ENCODE measurements around the gene PCBP3.
"Not testable (repeated sequence)": the region's sequence is repeated elsewhere in the genome, so short reads cannot be mapped to it uniquely, and the experiment has no call there.

The PCBP3 gene

DNA sequence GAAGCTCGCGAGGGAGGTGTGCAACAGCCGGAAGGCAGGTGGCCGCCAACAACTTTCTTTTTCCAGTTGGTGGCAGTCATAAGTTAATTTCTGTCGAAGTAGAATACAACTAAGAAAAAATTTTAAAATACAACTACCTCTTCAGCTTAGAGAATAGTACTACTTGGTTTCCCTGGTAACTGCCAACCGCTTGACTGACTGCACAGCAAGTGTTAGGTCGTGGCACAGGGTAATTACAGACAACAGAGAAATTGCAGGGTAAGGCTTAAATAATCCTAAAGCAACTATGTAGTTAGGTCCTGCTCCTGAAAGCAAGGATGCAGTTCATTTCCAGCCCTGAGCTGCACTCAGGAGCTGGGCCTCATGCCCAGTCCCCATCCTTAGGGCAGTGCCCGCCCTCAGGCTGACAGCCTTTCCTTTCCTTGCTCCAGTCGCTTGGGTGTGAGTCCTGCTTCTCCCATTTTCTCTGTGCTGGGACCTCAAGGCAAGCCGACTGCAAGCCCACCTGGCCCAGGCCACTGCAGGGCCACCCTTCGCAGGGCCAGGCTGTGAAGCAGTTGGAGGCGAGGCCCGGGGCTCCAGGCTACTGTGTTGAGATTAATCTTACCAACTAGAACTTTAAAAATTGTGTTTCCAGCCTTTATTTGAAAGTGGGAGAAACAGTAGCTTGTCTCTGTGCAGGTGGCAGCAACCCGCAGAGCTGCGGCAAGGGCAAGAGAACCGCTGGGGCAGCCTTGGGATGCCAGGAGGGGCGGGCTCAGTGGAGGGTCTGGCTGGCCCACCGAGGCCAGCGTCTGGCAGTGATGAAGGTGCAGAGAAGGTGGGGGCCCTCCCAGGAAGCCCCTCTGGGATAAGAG lies 148.3 kb downstream of the PCBP3 start:
- no peak for DNase-seq

- no peak for DNase-seq
These were observed 149.3 kb downstream of the PCBP3 start for GRCh38 chr21:45792682-45793383.

DNA sequence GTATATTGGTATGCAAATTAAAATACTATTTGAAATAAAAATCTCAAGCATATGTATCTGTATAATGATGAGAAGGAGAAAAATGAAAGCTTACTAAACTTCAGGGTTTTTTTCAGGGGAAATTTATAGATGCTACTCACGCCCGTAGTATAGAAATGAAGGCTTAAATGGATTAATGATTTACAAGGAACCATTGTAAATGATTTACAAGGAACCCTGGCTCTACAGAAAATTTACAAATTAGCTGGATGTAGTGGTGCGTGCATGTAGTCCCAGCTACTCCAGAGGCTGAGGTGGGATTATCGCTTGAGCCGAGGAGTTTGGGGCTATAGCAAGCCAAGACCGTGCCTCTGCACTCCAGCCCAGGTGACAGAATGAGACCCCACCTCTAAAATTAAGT lies 150.5 kb downstream of the PCBP3 start:
- DNase-seq, result no peak

DNA sequence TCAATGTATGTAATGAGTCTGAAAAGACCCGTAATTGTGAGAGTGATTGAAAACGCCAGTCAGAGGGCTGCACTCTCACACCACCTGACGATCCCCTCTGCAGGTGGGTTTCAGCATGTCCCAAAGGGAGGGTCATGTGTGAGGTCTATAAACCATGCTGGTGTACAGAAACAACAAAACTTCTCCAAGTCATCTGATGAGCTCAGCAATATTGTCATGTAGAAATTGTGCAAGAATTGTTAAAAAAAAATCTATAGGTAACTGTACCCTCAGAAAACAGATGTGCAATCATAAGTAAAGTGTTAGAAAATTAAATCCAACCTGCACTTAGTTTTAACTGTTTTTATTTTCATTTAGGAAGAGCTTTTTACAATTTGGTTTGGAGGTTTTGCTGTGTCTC lies 152.5 kb downstream of the PCBP3 start:
- no peak for DNase-seq

GRCh38 chr21:45797338-45797737 lies 153.8 kb downstream of the PCBP3 start:
- no peak for DNase-seq

- no peak for DNase-seq
These were observed 156.3 kb downstream of the PCBP3 start for GRCh38 chr21:45799765-45800338.

DNA sequence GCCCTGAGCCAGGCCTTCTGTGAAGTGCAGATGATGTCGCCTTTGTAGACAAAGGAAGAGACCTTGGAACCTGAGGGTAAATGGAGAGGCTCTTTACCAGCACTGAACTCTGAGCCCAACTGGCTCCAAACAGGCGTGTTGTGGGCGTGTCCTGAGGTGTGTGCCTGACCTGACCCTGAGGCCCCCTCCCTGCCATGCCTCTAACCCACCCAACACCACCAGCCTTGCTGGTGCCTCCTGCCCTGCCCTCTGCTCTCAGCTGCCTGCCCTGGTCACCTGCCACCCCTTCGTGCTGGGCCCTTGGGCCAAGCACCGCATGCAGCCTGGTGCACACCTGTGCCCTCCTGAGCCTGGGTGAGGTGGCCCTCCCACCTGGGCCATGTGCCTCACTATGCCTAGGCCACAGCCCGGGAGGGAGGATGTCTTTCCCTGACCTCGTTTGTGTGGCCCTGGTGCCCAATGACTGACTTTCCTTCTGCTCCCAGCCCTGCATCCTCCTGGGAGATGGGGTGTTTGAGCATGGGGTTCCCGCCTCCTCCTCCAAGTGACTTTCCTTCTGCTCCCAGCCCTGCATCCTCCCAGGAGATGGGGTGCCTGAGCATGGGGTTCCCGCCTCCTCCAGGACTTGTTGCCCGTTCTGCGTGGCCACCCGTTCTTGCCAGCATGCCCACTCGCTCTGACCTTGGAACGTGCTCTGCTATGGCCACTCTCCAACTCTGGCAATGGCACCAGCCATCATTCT lies 157.0 kb downstream of the PCBP3 start:
- no peak for DNase-seq

- no peak for DNase-seq
These were observed 157.8 kb downstream of the PCBP3 start for GRCh38 chr21:45801129-45801964.

DNA sequence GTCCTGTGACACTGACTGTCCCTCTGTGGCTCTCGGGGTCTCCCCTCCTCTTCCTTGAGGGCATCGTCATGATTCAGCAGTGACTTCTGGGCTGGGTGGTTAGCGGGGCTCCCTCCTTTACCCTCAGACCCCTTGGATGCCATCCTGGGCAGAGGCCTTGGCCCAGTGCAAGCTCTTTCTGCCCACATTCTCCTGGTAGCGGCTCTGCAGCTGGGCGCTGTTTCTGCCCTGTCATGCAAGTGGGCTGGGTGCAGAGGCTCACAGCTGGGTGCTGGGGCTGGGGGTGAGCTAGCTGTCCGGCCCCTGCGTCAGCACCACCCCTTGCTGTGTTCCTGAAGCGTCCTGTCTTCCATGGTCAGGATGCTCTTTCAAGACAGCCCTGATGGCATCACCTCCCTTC lies 158.5 kb downstream of the PCBP3 start:
- DNase-seq, result no peak

DNA sequence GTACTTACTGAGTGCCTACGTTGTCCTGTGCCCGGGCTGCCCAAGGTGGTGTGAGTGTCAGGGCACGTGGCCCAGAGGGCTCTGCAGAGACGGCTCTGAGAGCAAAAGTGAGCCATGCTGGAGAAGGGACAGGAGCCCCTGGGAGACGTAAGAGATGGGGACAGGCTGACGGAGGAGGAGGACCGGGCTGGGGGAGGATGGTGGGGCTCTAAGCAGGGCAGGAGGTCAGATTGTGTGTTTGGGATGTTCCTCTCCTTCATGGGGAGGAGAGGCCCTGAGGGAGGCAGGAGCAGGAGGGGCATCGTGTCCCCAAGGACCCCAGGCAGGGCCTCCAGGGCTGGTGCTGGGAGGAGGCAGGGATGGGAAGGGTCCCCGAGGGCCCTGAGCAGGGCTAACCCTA lies 158.9 kb downstream of the PCBP3 start:
- no peak for DNase-seq

GRCh38 chr21:45802956-45803617 lies 159.6 kb downstream of the PCBP3 start:
- DNase-seq, result no peak

- DNase-seq, result no peak
These were observed 160.3 kb downstream of the PCBP3 start for GRCh38 chr21:45803618-45804340.

DNA sequence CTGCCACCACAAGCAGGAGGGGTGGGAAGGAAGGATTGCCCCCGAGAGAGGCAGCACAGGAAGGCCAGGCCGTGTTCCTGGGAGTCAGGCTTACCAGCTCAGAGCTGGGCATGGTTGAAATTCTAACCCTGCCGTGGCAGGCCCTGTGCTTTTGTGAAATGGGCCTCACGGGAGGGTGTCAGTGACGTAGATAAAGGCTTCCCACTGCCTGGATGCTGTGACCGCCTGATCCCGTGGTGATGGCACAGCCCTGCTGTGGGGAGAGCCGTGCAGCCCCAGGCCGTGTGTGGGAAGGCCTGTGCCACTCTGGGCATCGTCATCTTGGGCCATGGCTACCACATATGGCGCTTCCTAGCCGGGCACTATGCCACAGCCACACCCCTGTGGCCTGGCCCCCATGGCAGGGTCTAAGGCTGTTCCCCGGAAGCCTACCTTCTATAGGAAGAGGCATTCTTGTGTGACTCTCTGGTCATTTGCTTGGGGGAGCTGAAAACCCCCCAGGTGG lies 161.3 kb downstream of the PCBP3 start:
- DNase-seq, result no peak

- no peak for DNase-seq
These were observed 161.8 kb downstream of the PCBP3 start for GRCh38 chr21:45805321-45805720.

- DNase-seq, result no peak
These were observed 162.5 kb downstream of the PCBP3 start for GRCh38 chr21:45806042-45806441.

- not testable (repeated sequence) for DNase-seq
These were observed 165.1 kb downstream of the PCBP3 start for GRCh38 chr21:45808663-45809062.

GRCh38 chr21:45809421-45809820 lies 165.9 kb downstream of the PCBP3 start:
- no peak for DNase-seq

DNA sequence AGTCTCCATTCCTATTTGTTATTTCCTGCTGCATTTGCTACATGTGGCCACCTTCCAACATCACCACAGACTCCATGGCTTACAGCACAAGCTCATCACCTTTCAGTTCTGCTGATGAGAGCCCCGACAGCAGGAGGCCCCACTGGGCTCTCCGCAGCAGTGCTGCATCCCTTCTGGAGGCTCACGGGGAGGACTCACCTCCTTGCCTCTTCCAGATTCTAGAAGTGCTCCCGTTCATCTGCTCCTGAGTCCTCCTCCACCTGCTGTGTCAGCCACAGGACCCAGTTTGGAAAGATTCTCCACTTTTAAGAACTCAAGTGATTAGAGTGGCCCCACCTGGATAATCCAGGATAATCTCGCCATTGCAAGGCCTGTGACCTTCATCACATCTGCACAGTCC lies 167.6 kb downstream of the PCBP3 start:
- no peak for DNase-seq

GRCh38 chr21:45814210-45814940 lies 170.8 kb downstream of the PCBP3 start:
- DNase-seq, result not testable (repeated sequence)

GRCh38 chr21:45815781-45816180 lies 172.3 kb downstream of the PCBP3 start:
- not testable (repeated sequence) for DNase-seq

Measured in NCI-H774 (cell line).